ENCODE results near the gene LATS1.

GRCh38 chr6:149711711-149712110 lies 6.2 kb downstream of the LATS1 start:
- TF ChIP-seq, protein P1, sequence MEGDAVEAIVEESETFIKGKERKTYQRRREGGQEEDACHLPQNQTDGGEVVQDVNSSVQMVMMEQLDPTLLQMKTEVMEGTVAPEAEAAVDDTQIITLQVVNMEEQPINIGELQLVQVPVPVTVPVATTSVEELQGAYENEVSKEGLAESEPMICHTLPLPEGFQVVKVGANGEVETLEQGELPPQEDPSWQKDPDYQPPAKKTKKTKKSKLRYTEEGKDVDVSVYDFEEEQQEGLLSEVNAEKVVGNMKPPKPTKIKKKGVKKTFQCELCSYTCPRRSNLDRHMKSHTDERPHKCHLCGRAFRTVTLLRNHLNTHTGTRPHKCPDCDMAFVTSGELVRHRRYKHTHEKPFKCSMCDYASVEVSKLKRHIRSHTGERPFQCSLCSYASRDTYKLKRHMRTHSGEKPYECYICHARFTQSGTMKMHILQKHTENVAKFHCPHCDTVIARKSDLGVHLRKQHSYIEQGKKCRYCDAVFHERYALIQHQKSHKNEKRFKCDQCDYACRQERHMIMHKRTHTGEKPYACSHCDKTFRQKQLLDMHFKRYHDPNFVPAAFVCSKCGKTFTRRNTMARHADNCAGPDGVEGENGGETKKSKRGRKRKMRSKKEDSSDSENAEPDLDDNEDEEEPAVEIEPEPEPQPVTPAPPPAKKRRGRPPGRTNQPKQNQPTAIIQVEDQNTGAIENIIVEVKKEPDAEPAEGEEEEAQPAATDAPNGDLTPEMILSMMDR (IDR thresholded peaks at IDR 0.05; ENCODE audit: low read depth, low read length) = no peak
- no peak for TF ChIP-seq EZH2phosphoT487 (IDR thresholded peaks at IDR 0.05; ENCODE audit: low read depth)

Measured in OCI-LY3 (cell line).